G401 (cell line): Measurements from ENCODE around the gene NDUFS2. TPM values are rescaled to one million over a fixed set of nuclear protein-coding genes. Genes with fewer than 3 reads are reported as not detected.

Experiments
- DNase-seq: peaks from one replicate; pipeline ENCODE4 v3.0.0-alpha.2; 2015; ENCODE audit warnings: low spot score
- in situ Hi-C: cut with HindIII; loops from 2 replicates; pipeline ENCODE4 v1.10.0; 2016; ENCODE audit warnings: low sequenced_read_pairs, mixed read lengths
- total RNA-seq: library from RNA; depleted of rRNA; stranded (reverse); fragments of >200 nt; shearing (Covaris generic); gene quantifications from 2 replicates; pipeline ENCODE4 v1.2.3, GENCODE V29; 2014; rRNA removed

Gene NDUFS2
- total RNA-seq = 215 and 238 TPM in 2 replicates

GRCh38 chr1:161201836-161202712 lies at the start of gene NDUFS2:
TSS of gene NDUFS2 (plus strand) at chr1:161202367. CDS start at chr1:161202386, 19 bp downstream.
- in situ Hi-C loops = loop anchor here (25.0 kb wide), 1 partner anchor 185 kb away; no protein-coding TSS in a partner anchor
- DNase-seq = peak; percentile 99

DNA sequence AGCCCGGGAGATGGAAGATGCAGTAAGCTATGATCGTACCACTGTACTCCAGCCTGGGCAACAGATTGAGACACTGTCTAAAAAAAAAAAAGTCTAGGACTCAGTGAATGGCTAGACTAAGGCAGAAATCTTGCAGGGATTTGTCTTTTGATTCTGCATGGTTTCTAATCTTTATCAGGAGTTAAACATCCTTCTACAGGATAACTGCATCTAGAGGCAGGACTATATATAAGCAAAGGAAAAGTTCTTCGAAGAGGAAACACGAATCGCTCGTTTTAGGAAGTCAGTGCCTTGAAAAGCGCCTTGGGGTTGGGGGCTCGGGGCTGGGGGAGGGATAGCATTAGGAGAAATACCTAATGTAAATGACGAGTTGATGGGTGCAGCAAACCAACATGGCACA lies 49.0 kb upstream of the NDUFS2 start:
- in situ Hi-C loops = no loop called here
- no peak for DNase-seq

GRCh38 chr1:161153682-161154337 lies 48.4 kb upstream of the NDUFS2 start, which contains the start of gene UFC1:
TSS of gene UFC1 (plus strand) at chr1:161153978. CDS start at chr1:161153998, 20 bp downstream.
- in situ Hi-C loops = no loop called here
- peak; percentile 93 for DNase-seq

DNA sequence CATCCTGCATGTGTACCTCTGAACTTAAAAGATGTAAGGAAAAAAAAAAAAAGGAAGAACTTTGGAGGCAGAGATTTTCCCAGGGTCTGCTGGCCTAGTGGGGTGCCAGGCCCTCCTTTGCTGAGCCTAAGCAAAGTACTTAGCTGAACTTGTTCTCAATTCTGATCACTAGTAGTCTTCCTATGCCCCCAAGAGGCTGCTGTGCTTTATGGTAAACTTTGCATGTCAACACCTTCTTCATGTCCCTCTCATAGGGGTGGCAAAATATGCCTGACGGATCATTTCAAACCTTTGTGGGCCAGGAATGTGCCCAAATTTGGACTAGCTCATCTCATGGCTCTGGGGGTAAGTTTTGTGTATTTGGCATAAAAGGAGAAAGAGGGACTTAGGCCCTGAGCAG lies 44.3 kb upstream of the NDUFS2 start:
- no peak for DNase-seq
- in situ Hi-C loops = no loop called here

- in situ Hi-C loops = no loop called here
Measured at GRCh38 chr1:161158316-161159010, 43.7 kb upstream of the NDUFS2 start.

DNA sequence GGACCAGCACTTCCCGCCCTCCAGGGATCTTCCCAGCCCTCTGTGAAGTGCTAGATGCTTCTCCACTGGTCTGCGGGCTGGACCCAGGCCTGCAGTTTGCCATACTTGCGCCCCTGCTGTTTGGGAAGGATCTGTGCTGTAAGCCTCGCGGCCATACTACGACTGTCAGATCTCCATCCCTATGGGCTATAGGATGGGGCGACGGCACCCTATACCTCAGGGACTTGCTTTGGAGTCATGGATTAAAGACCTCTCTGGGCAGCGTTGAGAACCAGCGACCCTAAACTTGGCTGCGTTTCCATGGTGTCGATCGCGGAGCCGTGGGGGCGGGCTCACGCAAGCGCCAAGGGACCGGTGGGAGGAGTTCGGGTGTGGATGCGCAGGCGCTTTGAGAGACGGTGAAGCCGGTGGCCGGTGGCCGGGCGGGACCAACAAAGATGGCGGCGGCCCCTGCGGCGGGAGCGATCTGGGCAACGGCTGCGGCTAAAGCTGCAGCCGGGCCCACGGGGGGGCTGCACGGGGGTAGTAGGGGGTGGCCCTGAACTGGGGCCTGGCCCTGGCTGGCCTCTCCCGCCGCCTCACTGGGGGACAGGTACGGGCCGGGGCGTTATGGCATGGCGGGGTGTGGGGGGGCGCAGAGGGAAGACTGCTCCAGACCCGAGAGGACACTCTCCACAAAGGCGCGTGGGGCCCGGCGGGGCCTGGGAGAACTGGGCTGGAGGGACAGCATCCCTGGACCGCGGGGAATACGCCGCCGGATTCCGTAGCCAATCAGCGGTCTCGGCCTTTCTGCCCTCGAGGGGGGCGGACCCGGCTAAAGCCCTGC lies 42.9 kb upstream of the NDUFS2 start, which contains the start of gene USP21:
USP21 (plus strand) TSS at position 414 of the 826 bp plus-strand sequence. CDS start 1,141 bp downstream, outside the sequence.
- DNase-seq = peak; percentile 94
- in situ Hi-C loops = no loop called here

More at GRCh38 chr1:161158316-161159010, 43.7 kb upstream of the NDUFS2 start:
- no peak for DNase-seq

GRCh38 chr1:161159913-161160243 lies 42.3 kb upstream of the NDUFS2 start:
- in situ Hi-C loops = no loop called here
- no peak for DNase-seq

DNA sequence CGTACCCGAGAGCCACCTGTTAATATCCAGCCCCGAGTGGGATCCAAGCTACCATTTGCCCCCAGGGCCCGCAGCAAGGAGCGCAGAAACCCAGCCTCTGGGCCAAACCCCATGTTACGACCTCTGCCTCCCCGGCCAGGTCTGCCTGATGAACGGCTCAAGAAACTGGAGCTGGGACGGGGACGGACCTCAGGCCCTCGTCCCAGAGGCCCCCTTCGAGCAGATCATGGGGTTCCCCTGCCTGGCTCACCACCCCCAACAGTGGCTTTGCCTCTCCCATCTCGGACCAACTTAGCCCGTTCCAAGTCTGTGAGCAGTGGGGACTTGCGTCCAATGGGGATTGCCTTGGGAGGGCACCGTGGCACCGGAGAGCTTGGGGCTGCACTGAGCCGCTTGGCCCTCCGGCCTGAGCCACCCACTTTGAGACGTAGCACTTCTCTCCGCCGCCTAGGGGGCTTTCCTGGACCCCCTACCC lies 41.5 kb upstream of the NDUFS2 start:
- DNase-seq = no peak

GRCh38 chr1:161161652-161162051 lies 40.5 kb upstream of the NDUFS2 start:
- in situ Hi-C loops = no loop called here
- DNase-seq = no peak

More for the DNA sequence above, 41.5 kb upstream of the NDUFS2 start:
- in situ Hi-C loops = no loop called here

DNA sequence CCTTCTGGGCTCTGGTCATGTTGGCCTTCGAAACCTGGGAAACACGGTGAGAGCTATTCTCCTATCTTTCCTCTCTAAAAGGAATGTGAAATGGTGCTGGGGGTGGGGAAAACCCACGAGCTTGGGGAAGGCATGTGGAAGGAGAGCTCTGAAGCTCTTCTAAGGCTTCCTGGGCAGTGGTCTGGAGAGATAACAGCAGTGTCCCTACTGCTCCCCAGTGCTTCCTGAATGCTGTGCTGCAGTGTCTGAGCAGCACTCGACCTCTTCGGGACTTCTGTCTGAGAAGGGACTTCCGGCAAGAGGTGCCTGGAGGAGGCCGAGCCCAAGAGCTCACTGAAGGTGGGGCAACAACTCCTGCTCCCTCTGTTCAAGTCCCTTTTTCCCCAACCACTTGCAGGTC lies 40.1 kb upstream of the NDUFS2 start:
- in situ Hi-C loops = no loop called here
- no peak for DNase-seq

DNA sequence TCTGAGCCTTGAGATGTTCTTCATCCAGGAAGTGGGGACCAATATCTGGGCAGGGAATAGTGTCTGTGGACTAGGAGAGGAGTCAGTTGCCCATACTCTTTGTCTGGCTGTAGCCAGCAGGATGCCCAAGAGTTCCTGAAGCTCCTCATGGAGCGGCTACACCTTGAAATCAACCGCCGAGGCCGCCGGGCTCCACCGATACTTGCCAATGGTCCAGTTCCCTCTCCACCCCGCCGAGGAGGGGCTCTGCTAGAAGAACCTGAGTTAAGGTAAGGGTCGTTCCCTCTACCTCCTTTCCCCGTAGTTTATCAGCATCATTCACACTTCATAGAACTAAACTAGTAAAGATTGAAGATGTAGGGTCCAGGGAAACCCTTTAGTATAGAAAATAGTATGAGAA lies 39.4 kb upstream of the NDUFS2 start:
- no peak for DNase-seq
- in situ Hi-C loops = no loop called here

DNA sequence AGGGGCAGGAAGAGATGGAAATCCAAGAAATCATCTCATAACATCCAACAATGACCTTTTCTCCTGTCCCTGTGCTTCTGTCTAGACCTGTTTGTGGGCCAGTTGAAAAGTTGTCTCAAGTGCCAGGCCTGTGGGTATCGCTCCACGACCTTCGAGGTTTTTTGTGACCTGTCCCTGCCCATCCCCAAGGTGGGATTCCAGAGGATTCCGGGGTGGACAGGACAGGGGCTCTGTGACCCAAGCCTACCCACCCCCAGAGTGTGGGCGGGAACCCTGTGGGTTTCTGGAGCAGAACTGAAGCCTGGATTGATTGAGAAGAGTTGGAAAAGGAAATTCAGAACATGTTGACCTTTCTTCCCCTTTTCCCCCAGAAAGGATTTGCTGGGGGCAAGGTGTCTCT lies 38.4 kb upstream of the NDUFS2 start:
- in situ Hi-C loops = no loop called here
- no peak for DNase-seq

- in situ Hi-C loops = no loop called here
- peak; percentile 26 for DNase-seq
Measured at GRCh38 chr1:161164901-161165610, 37.1 kb upstream of the NDUFS2 start.

GRCh38 chr1:161165742-161166668 lies 36.2 kb upstream of the NDUFS2 start, which contains the start of gene PPOX:
TSS of gene PPOX (plus strand) at chr1:161166426. CDS start at chr1:161166848, 422 bp downstream.
- in situ Hi-C loops = no loop called here
- DNase-seq = peak; percentile 99

GRCh38 chr1:161166669-161167548 lies 35.3 kb upstream of the NDUFS2 start:
- peak; percentile 16 for DNase-seq
- in situ Hi-C loops = no loop called here

DNA sequence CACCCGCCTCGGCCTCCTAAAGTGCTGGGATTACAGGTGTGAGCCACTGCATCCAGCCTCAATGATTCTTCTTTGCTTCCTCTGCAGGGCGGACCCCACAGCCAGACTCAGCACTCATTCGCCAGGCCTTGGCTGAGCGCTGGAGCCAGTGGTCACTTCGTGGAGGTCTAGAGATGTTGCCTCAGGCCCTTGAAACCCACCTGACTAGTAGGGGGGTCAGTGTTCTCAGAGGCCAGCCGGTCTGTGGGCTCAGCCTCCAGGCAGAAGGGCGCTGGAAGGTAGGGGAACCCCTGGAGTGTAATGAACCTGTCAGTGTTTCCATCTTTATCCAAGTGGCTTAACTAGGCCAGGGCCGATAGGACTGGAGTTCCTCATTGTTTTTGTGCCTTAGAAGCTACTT lies 33.3 kb upstream of the NDUFS2 start:
- DNase-seq = no peak
- in situ Hi-C loops = no loop called here
